OCI-LY7 (cell line): Measurements from ENCODE around the gene APCDD1. TPM values are rescaled to one million over a fixed set of nuclear protein-coding genes. Genes with fewer than 3 reads are reported as not detected.

Experiments used
- BruUV-seq: library from RNA; stranded (reverse); fragments of 400-500 nt; replicated peaks from 2 replicates; lab custom pipeline; 2021; lab: Mats Ljungman, UMichigan
- CTCF ChIA-PET: fragments of 300-600 bp; sonication (Branson Sonifier 250); formaldehyde crosslinking; loops from one replicate; lab custom pipeline; 2022; ENCODE audit warnings: antibody characterized with exemption; ENCODE audit not compliant: unreplicated experiment; lab: Charles Lee
- POLR2A ChIA-PET: fragments of 300-600 bp; sonication (Branson Sonifier 250); formaldehyde crosslinking; loops from one replicate; lab custom pipeline; 2022; ENCODE audit warnings: antibody characterized with exemption; lab: Charles Lee
- DNase-seq: peaks from one replicate; pipeline ENCODE4 v3.0.0-alpha.2; 2015; ENCODE audit warnings: low spot score
- H2AFZ ChIP-seq: fragments of 200-600 bp; sonication (generic), shearing (Covaris generic); 2 replicates; pipeline ENCODE4 v1.6.1; 2014; ENCODE audit warnings: mild to moderate bottlenecking, antibody characterized with exemption, low read length, moderate library complexity
- H3K27ac ChIP-seq: fragments of 200-600 bp; sonication (generic); 2 replicates; pipeline ENCODE4 v1.5.1; 2014; ENCODE audit warnings: mixed run types, low read depth, mild to moderate bottlenecking, moderate library complexity, low read length, inconsistent platforms; ENCODE audit not compliant: poor library complexity, severe bottlenecking
- H3K36me3 ChIP-seq: fragments of 200-600 bp; sonication (generic); 2 replicates; pipeline ENCODE4 v1.6.1; 2014; ENCODE audit warnings: mild to moderate bottlenecking, antibody characterized with exemption, low read length, moderate library complexity, mixed read lengths; ENCODE audit not compliant: insufficient read depth
- H3K4me1 ChIP-seq: fragments of 200-600 bp; sonication (generic); 2 replicates; pipeline ENCODE4 v1.5.1; 2014; ENCODE audit warnings: mild to moderate bottlenecking, low read length; ENCODE audit not compliant: insufficient read depth, poor library complexity, severe bottlenecking
- H3K4me2 ChIP-seq: fragments of 200-600 bp; sonication (generic); 2 replicates; pipeline ENCODE4 v1.6.1; 2014; ENCODE audit warnings: mild to moderate bottlenecking, low read length
- H3K4me3 ChIP-seq: fragments of 200-600 bp; sonication (generic); 2 replicates; pipeline ENCODE4 v1.5.1; 2014; ENCODE audit warnings: mild to moderate bottlenecking, low read depth, low read length; ENCODE audit not compliant: poor library complexity, severe bottlenecking
- H3K79me2 ChIP-seq: fragments of 200-600 bp; sonication (generic); 2 replicates; pipeline ENCODE4 v1.6.1; 2016; ENCODE audit warnings: low read depth, mild to moderate bottlenecking, low read length, moderate library complexity, mixed read lengths; ENCODE audit not compliant: insufficient read depth
- H3K9me2 ChIP-seq: fragments of 200-600 bp; sonication (generic); 2 replicates; pipeline ENCODE4 v1.6.1; 2016; ENCODE audit warnings: mild to moderate bottlenecking, low read length, mixed read lengths; ENCODE audit not compliant: insufficient read depth
- H3K9me3 ChIP-seq: fragments of 200-600 bp; sonication (generic); 2 replicates; pipeline ENCODE4 v1.6.1; 2014; ENCODE audit warnings: mild to moderate bottlenecking, mixed run types, low read length, mixed read lengths
- H4K20me1 ChIP-seq: fragments of 200-600 bp; sonication (generic); 2 replicates; pipeline ENCODE4 v1.6.1; 2014; ENCODE audit warnings: mild to moderate bottlenecking, antibody characterized with exemption, low read length, moderate library complexity, mixed read lengths; ENCODE audit not compliant: insufficient read depth
- EZH2phosphoT487 ChIP-seq: fragments of 200-600 bp; sonication (generic); IDR thresholded peaks from 2 replicates; pipeline ENCODE4 v1.6.1; 2018; ENCODE audit warnings: low read depth, borderline replicate concordance, mild to moderate bottlenecking, mixed run types, antibody characterized with exemption, low read length, moderate library complexity, mixed read lengths
- intact Hi-C: fragments of 100-400 bp; cut with micrococcal nuclease; formaldehyde crosslinking; loops from one replicate; pipeline ENCODE4 v1.10.0; 2022; ENCODE audit not compliant: unreplicated experiment
- total RNA-seq, 2 experiments: library from RNA; depleted of rRNA in 1 of 2; stranded (reverse); fragments of >200 nt in 1 of 2; shearing (Covaris generic) in 1 of 2; gene quantifications; 2 replicates each; pipeline ENCODE4 v1.2.3, GENCODE V29; 2014 to 2022
- TF ChIP-seq, protein P1 (sequence below): fragments of 200-600 bp; sonication (generic); conservative IDR thresholded peaks from 2 replicates; pipeline ENCODE4 v1.5.1; 2014; ENCODE audit warnings: mild to moderate bottlenecking, antibody characterized with exemption, low read length, moderate library complexity, mixed read lengths

The APCDD1 gene
- total RNA-seq, 2 experiments from 2014 or later: not detected

GRCh38 chr18:10449396-10449795, 5.0 kb upstream of the APCDD1 start:
- CTCF ChIA-PET: no interaction called here
- Histone ChIP-seq H2AFZ (no peak overlapping the region), H3K36me3 (no peaks in the 10 kb centered on the region), H3K27ac (no peak overlapping the region), H4K20me1 (no peaks in the 10 kb centered on the region), H3K4me1 (no peaks in the 10 kb centered on the region), H3K9me3 (no peaks in the 10 kb centered on the region), H3K4me3 (no peak overlapping the region), H3K4me2 (no peak overlapping the region), H3K9me2 (no peaks in the 10 kb centered on the region), H3K79me2 (no peaks in the 10 kb centered on the region)
- no TSS peak for BruUV-seq
- POLR2A ChIA-PET: interaction anchor here (0.6 to 0.9 kb wide), 2 partner anchors 29 to 153 kb away, joined by 3 to 12 read pairs; no protein-coding TSS in a partner anchor
- intact Hi-C loops: no loop called here
- TF ChIP-seq EZH2phosphoT487: no peak
- TF ChIP-seq, protein P1, sequence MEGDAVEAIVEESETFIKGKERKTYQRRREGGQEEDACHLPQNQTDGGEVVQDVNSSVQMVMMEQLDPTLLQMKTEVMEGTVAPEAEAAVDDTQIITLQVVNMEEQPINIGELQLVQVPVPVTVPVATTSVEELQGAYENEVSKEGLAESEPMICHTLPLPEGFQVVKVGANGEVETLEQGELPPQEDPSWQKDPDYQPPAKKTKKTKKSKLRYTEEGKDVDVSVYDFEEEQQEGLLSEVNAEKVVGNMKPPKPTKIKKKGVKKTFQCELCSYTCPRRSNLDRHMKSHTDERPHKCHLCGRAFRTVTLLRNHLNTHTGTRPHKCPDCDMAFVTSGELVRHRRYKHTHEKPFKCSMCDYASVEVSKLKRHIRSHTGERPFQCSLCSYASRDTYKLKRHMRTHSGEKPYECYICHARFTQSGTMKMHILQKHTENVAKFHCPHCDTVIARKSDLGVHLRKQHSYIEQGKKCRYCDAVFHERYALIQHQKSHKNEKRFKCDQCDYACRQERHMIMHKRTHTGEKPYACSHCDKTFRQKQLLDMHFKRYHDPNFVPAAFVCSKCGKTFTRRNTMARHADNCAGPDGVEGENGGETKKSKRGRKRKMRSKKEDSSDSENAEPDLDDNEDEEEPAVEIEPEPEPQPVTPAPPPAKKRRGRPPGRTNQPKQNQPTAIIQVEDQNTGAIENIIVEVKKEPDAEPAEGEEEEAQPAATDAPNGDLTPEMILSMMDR: no peak
- DNase-seq: no peak

DNA sequence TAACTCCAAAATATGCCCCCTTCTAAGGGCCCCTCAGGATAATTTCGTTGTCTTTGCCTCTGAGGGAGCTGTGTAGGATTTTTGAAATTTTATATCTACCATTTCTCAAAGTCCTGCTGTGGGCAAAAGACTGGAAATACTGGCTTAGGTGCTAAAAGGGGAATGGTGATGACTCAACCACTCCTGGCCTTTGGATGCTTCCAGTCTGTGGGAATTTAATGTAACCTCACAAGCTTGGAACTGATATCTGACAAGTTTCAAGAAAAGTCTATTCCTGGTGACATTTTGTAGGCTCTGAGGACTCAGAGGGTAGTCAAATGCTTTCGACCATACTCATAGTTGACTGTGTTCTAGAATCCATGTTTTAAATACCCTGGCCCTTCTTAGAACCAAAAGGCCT, 3.4 kb upstream of the APCDD1 start:
- no peaks in the 10 kb centered on the region for H3K4me1 ChIP-seq
- H3K79me2 ChIP-seq: no peaks in the 10 kb centered on the region
- H2AFZ ChIP-seq: no peak overlapping the region
- no peak overlapping the region for H3K4me3 ChIP-seq
- no peak overlapping the region for H3K27ac ChIP-seq
- POLR2A ChIA-PET: no interaction called here
- intact Hi-C loops: no loop called here
- TF ChIP-seq EZH2phosphoT487: no peak
- TF ChIP-seq, protein P1: no peak
- no TSS peak for BruUV-seq
- H3K9me3 ChIP-seq: no peaks in the 10 kb centered on the region
- no peaks in the 10 kb centered on the region for H3K9me2 ChIP-seq
- H3K36me3 ChIP-seq: no peaks in the 10 kb centered on the region
- DNase-seq: no peak
- CTCF ChIA-PET: interaction anchor here (0.6 kb wide), 1 partner anchor 47 kb away, joined by 3 read pairs; no protein-coding TSS in a partner anchor
- H3K4me2 ChIP-seq: no peak overlapping the region
- H4K20me1 ChIP-seq: no peaks in the 10 kb centered on the region

DNA sequence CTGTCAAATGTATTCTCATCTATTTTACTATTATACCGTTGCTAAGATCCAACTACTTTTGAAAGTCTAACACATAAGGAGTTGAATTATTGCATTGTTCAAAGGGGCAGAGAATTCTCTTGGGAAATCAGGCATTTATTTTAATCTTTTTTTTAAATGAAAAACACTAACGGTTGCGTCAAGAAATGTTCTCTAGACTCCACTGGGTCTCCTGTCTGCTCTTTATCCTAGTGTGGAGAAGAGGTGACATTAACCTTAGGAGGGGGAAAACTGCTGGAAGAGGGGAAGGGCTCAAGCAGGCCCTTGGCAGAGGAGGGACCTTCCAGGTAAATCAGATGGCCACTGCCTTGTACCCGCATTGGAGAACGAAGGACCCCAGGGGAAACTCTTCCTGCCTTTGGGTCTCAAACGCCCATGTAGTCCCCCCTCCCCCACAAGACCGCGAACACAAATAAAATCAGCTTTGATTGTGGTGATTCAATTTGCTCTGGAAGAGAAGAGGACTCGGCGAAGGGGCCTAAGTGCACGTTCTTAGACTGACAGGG, 1.1 kb upstream of the APCDD1 start:
- H3K4me2 ChIP-seq: no peak overlapping the region
- intact Hi-C loops: no loop called here
- H3K4me1 ChIP-seq: no peaks in the 10 kb centered on the region
- no peaks in the 10 kb centered on the region for H3K36me3 ChIP-seq
- H3K4me3 ChIP-seq: no peak overlapping the region
- DNase-seq: no peak
- H4K20me1 ChIP-seq: no peaks in the 10 kb centered on the region
- no peak overlapping the region for H3K27ac ChIP-seq
- no peaks in the 10 kb centered on the region for H3K9me2 ChIP-seq
- ChIA-PET CTCF (no interaction called here), POLR2A (no interaction called here)
- no peak overlapping the region for H2AFZ ChIP-seq
- H3K9me3 ChIP-seq: no peaks in the 10 kb centered on the region
- BruUV-seq: no TSS peak
- H3K79me2 ChIP-seq: no peaks in the 10 kb centered on the region
- no peak for TF ChIP-seq EZH2phosphoT487
- TF ChIP-seq, protein P1: no peak
